Caco-2 (cell line): ENCODE data around the gene MBP. TPM values are rescaled to one million over a fixed set of nuclear protein-coding genes. Genes with fewer than 3 reads are reported as not detected.

Source experiments
- BruUV-seq: library from RNA; stranded (reverse); fragments of 400-500 nt; replicated peaks from 2 replicates; lab custom pipeline; 2021; lab: Mats Ljungman, UMichigan
- CTCF ChIA-PET: fragments of 300-600 bp; sonication (Branson Sonifier 250); formaldehyde crosslinking; loops from one replicate; lab custom pipeline; 2022; ENCODE audit warnings: antibody characterized with exemption; lab: Charles Lee
- POLR2A ChIA-PET: fragments of 300-600 bp; sonication (Branson Sonifier 250); formaldehyde crosslinking; loops from one replicate; lab custom pipeline; 2022; ENCODE audit warnings: antibody characterized with exemption; lab: Charles Lee
- DNase-seq, 2 experiments: peaks; one replicate each; pipeline versions ENCODE4 v3.0.0 to v3.0.0-alpha.2; 2020 to 2022
- H3K27me3 ChIP-seq: replicated peaks from 2 replicates; pipeline ENCODE4 v1.6.0; 2011; ENCODE audit warnings: low read length; ENCODE audit not compliant: control insufficient read depth, insufficient read depth
- H3K36me3 ChIP-seq: 2 replicates; pipeline ENCODE4 v1.5.1; 2011; ENCODE audit warnings: low read length; ENCODE audit not compliant: control insufficient read depth, insufficient read depth
- H3K4me1 ChIP-seq: fragments of 250-450 bp; sonication (Bioruptor Pico); 2 replicates; pipeline ENCODE4 v1.5.1; 2020; ENCODE audit warnings: mild to moderate bottlenecking
- H3K4me3 ChIP-seq: 2 replicates; pipeline ENCODE4 v1.5.1; 2011; ENCODE audit warnings: low read depth, mild to moderate bottlenecking, control low read depth, low read length
- H3K9me3 ChIP-seq: fragments of 250-450 bp; sonication (Bioruptor Pico); 2 replicates; pipeline ENCODE4 v1.5.1; 2020; ENCODE audit warnings: mild to moderate bottlenecking, moderate library complexity
- H3K27ac Mint-ChIP-seq: one replicate; pipeline ENCODE4 v1.8.0; 2022; ENCODE audit warnings: mixed read lengths; ENCODE audit not compliant: unreplicated experiment
- H3K27me3 Mint-ChIP-seq: one replicate; pipeline ENCODE4 v1.8.0; 2022; ENCODE audit warnings: mixed read lengths; ENCODE audit not compliant: insufficient read depth, unreplicated experiment
- H3K36me3 Mint-ChIP-seq: one replicate; pipeline ENCODE4 v1.8.0; 2022; ENCODE audit warnings: mild to moderate bottlenecking, mixed read lengths; ENCODE audit not compliant: insufficient read depth, unreplicated experiment
- H3K4me1 Mint-ChIP-seq: one replicate; pipeline ENCODE4 v1.8.0; 2022; ENCODE audit warnings: low read depth, mixed read lengths; ENCODE audit not compliant: unreplicated experiment
- H3K4me3 Mint-ChIP-seq: one replicate; pipeline ENCODE4 v1.8.0; 2022; ENCODE audit warnings: mild to moderate bottlenecking, moderate library complexity, mixed read lengths; ENCODE audit not compliant: unreplicated experiment
- H3K9me3 Mint-ChIP-seq: one replicate; pipeline ENCODE4 v1.8.0; 2022; ENCODE audit warnings: mixed read lengths; ENCODE audit not compliant: unreplicated experiment
- intact Hi-C: fragments of 100-400 bp; cut with micrococcal nuclease; formaldehyde crosslinking; loops from one replicate; pipeline ENCODE4 v1.10.0; 2022; ENCODE audit not compliant: unreplicated experiment
- total RNA-seq: library from RNA; stranded (reverse); gene quantifications from 2 replicates; pipeline ENCODE4 v1.2.3, GENCODE V29; 2022
- TF ChIP-seq, protein P1 (sequence below), 2 experiments: fragments of 200-600 bp in 1 of 2; IDR thresholded peaks; 1 replicate in 1 of 2; 2 replicates in 1 of 2; pipeline versions ENCODE4 v1.5.1 to v1.8.0; 2011 to 2022; ENCODE audit warnings: antibody characterized with exemption in 1 of 2, control low read depth in 1 of 2, inconsistent platforms in 1 of 2, low read depth in 1 of 2, low read length in 1 of 2, mild to moderate bottlenecking in 1 of 2, moderate library complexity in 1 of 2; ENCODE audit not compliant: insufficient read depth in 1 of 2, severe bottlenecking in 1 of 2, unreplicated experiment in 1 of 2

Gene MBP
- total RNA-seq, 1 experiment from 2014 or later, result 11.4 TPM

DNA sequence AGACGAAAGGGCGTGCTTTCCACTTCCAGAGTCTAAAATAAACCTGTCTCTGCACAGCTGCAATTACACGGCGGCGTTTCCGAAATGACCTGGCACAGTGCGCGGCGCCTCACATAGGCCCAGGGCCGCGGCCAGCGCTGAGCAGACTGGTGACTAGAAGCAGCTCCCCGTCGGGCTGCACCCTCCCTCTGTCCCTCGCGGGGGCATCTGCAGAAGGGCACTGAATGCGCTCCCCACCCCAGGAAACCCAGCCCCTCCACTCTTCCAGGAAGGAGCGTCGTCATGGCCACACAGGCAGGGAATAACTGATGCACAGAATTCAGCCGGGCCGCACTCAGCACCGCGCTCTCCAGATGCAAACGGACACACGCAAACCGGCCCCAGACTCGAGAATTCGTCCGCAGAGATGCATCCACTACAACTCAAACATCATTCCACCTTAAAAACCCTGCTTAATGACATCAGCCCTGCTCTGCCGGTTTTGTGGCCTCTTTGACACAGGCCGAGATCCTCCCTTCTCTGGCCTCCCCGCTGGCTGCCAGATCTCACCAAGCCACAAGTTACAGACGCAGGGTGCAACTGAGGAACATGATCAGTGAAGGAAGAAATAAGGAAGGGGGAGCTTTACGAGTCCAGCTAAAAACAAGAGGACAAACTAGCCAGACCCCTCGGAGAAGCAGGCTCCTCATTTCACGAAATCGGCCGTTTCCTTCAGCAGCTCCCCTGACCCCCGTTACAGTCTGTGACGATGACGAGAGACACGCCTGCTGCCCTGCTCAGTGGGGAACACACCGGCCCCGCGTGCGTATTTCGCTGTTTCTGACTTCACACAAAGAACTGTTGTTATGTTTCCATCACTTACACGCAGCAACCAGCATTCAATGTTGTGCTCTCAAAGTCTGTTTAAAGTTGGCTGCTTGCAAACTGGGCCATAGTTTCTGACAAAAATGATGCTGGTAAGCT lies 40.2 kb downstream of the MBP start:
- Histone ChIP-seq H3K36me3 (no peaks in the 10 kb centered on the region), H3K4me3 (no peak overlapping the region), H3K4me1 (peaks cover 10% of the 10 kb centered on the region), H3K9me3 (no peaks in the 10 kb centered on the region), H3K27me3 (no peaks in the 10 kb centered on the region)
- Mint-ChIP-seq H3K27ac (no peak overlapping the region), H3K9me3 (no peaks in the 10 kb centered on the region), H3K4me3 (no peak overlapping the region), H3K4me1 (peaks cover 8% of the 10 kb centered on the region), H3K36me3 (peaks cover 4% of the 10 kb centered on the region), H3K27me3 (no peaks in the 10 kb centered on the region)
- intact Hi-C loops, result no loop called here
- BruUV-seq, result no TSS peak
- POLR2A ChIA-PET, result interaction anchor here (1.0 kb wide), 1 partner anchor 22 kb away, joined by 3 read pairs; no protein-coding TSS in a partner anchor
- CTCF ChIA-PET, result no interaction called here
- no peak for DNase-seq
- TF ChIP-seq, protein P1, sequence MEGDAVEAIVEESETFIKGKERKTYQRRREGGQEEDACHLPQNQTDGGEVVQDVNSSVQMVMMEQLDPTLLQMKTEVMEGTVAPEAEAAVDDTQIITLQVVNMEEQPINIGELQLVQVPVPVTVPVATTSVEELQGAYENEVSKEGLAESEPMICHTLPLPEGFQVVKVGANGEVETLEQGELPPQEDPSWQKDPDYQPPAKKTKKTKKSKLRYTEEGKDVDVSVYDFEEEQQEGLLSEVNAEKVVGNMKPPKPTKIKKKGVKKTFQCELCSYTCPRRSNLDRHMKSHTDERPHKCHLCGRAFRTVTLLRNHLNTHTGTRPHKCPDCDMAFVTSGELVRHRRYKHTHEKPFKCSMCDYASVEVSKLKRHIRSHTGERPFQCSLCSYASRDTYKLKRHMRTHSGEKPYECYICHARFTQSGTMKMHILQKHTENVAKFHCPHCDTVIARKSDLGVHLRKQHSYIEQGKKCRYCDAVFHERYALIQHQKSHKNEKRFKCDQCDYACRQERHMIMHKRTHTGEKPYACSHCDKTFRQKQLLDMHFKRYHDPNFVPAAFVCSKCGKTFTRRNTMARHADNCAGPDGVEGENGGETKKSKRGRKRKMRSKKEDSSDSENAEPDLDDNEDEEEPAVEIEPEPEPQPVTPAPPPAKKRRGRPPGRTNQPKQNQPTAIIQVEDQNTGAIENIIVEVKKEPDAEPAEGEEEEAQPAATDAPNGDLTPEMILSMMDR (IDR thresholded peaks at IDR 0.05; ENCODE audit: insufficient read depth in 1 of 2, low read depth in 1 of 2, low read length in 1 of 2, severe bottlenecking in 1 of 2, unreplicated experiment in 1 of 2), result no peak

DNA sequence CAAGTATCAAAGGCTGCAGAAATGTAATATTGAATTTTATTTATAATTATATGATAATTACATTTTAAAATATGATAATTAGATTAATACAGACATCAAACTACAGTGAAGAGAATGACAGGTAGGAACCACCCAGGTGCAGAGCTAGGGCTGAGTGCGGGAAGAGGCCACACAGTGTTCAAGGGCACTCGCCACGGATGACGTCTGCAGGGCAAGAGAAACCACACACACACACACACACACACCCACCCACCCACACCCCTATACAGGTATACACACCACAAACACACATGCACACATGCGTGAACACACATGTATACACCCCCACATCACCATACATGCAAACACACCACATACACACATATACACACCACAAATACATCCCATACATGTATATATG lies 41.2 kb downstream of the MBP start:
- intact Hi-C loops, result no loop called here
- Mint-ChIP-seq H3K4me3 (no peak overlapping the region), H3K4me1 (peaks cover 8% of the 10 kb centered on the region), H3K27me3 (no peaks in the 10 kb centered on the region), H3K36me3 (peaks cover 4% of the 10 kb centered on the region), H3K27ac (no peak overlapping the region), H3K9me3 (no peaks in the 10 kb centered on the region)
- DNase-seq, result no peak
- ChIA-PET CTCF (no interaction called here), POLR2A (interaction anchor here (1.0 kb wide), 1 partner anchor 23 kb away, joined by 3 read pairs; no protein-coding TSS in a partner anchor)
- H3K36me3 ChIP-seq, result no peaks in the 10 kb centered on the region
- TF ChIP-seq, protein P1 (IDR thresholded peaks at IDR 0.05; ENCODE audit: insufficient read depth in 1 of 2, low read depth in 1 of 2, low read length in 1 of 2, severe bottlenecking in 1 of 2, unreplicated experiment in 1 of 2), result no peak
- no peak overlapping the region for H3K4me3 ChIP-seq
- BruUV-seq, result no TSS peak
- H3K4me1 ChIP-seq, result peaks cover 10% of the 10 kb centered on the region
- H3K27me3 ChIP-seq, result no peaks in the 10 kb centered on the region
- H3K9me3 ChIP-seq, result no peaks in the 10 kb centered on the region

DNA sequence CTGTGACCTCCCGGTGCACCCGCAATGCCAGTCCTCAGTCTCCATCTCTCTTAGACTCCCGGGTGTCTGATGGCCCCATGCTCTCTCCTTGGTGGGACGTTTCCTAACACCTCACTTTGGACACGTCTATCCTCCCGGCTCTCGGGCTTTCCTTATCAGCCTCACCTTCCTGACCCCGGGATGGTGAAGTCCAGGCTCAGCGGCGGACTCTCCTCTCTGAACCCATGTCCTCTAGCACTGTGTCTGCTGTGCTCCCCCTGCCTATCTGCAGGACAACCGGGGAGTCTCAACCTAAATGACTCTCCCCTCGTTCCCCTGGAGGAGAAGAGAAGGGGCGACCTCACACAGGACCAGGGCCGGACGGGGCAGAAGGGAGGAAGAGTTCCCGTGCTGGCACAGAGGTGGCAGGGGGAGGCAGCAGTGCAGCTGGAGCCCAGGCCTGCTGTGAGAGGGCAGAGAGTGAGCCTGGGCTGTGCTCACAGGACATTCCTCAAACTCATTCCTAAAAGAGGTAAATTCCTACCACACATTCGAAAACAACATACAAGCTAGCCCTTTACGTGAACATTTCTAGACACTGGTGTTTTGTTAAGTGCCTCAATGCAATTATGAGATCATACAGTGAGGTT lies 41.9 kb downstream of the MBP start:
- intact Hi-C loops, result no loop called here
- DNase-seq, result no peak
- Mint-ChIP-seq H3K27ac (peak overlapping the region; percentile 45), H3K9me3 (no peaks in the 10 kb centered on the region), H3K36me3 (peaks cover 4% of the 10 kb centered on the region), H3K27me3 (no peaks in the 10 kb centered on the region), H3K4me3 (no peak overlapping the region), H3K4me1 (peaks cover 8% of the 10 kb centered on the region)
- POLR2A ChIA-PET, result no interaction called here
- CTCF ChIA-PET, result no interaction called here
- no peaks in the 10 kb centered on the region for H3K36me3 ChIP-seq
- no TSS peak for BruUV-seq
- H3K9me3 ChIP-seq, result no peaks in the 10 kb centered on the region
- no peaks in the 10 kb centered on the region for H3K27me3 ChIP-seq
- TF ChIP-seq, protein P1 (IDR thresholded peaks at IDR 0.05; ENCODE audit: insufficient read depth in 1 of 2, low read depth in 1 of 2, low read length in 1 of 2, severe bottlenecking in 1 of 2, unreplicated experiment in 1 of 2), result no peak
- H3K4me3 ChIP-seq, result no peak overlapping the region
- H3K4me1 ChIP-seq, result peaks cover 10% of the 10 kb centered on the region
